Kidney (tissue), 14 donors: Measurements from ENCODE around the gene SLC7A9. TPM values are rescaled to one million over a fixed set of nuclear protein-coding genes. Genes with fewer than 3 reads are reported as not detected.

Source experiments
- DNase-seq, 5 donors: peaks; one replicate each; pipeline ENCODE4 v3.0.0-alpha.2; 2013 to 2020
- FAIRE-seq: peaks from 2 replicates; lab custom pipeline; 2012; peaks lifted over from hg19 to GRCh38; lab: Jason Lieb, UNC
- H3K27ac ChIP-seq, 2 donors: one replicate each; pipeline ENCODE4 v1.7.0; 2013; ENCODE audit warnings: low read depth in 2 of 2, low read length in 2 of 2, inconsistent platforms in 1 of 2
- H3K27me3 ChIP-seq: one replicate; pipeline ENCODE4 v1.7.1; 2013; ENCODE audit warnings: low read length, inconsistent platforms; ENCODE audit not compliant: control insufficient read depth, insufficient read depth
- H3K36me3 ChIP-seq, 3 donors: one replicate each; pipeline versions ENCODE4 v1.7.0 to v1.7.1; 2013; ENCODE audit warnings: low read length in 3 of 3, control low read depth in 1 of 3, inconsistent platforms in 1 of 3; ENCODE audit not compliant: insufficient read depth in 3 of 3, control insufficient read depth in 2 of 3
- H3K4me1 ChIP-seq, 3 donors: one replicate each; pipeline versions ENCODE4 v1.7.0 to v1.7.1; 2013; ENCODE audit warnings: low read length in 3 of 3, inconsistent platforms in 1 of 3, low read depth in 1 of 3; ENCODE audit not compliant: control insufficient read depth in 2 of 3, insufficient read depth in 2 of 3
- H3K4me3 ChIP-seq, 3 donors: one replicate each; pipeline versions ENCODE4 v1.7.0 to v1.8.1; 2013; ENCODE audit warnings: low read length in 3 of 3, control low read depth in 1 of 3, inconsistent platforms in 1 of 3
- H3K9ac ChIP-seq, 3 donors: one replicate each; pipeline versions ENCODE4 v1.7.0 to v1.7.1; 2013; ENCODE audit warnings: low read length in 3 of 3, control low read depth in 1 of 3, inconsistent platforms in 1 of 3
- H3K9me3 ChIP-seq, 3 donors: one replicate each; pipeline versions ENCODE4 v1.7.0 to v1.7.1; 2013; ENCODE audit warnings: low read length in 3 of 3, control low read depth in 1 of 3, inconsistent platforms in 1 of 3; ENCODE audit not compliant: control insufficient read depth in 2 of 3, insufficient read depth in 1 of 3
- CTCF ChIP-seq: IDR thresholded peaks from 3 replicates; pipeline ENCODE4 v1.5.1; 2012; ENCODE audit warnings: mild to moderate bottlenecking, moderate library complexity, borderline replicate concordance; ENCODE audit not compliant: insufficient read depth; ENCODE audit errors: extremely low read depth
- intact Hi-C: fragments of 100-400 bp; cut with DNase I; formaldehyde crosslinking; loops from one replicate; pipeline ENCODE4 v1.11.1; 2022
- polyA plus RNA-seq: library from polyadenylated mRNA; stranded (reverse); fragments of 350-450 nt; fragmentation: Illumina TruSeq; extraction: RNeasy Lipid Tissue Mini Kit (QIAGEN cat#74804); gene quantifications from one replicate; pipeline ENCODE4 v1.2.3, GENCODE V29; 2014; ENCODE audit warnings: low read depth, low replicate concordance; ENCODE audit not compliant: insufficient read depth
- total RNA-seq: library from RNA; stranded (reverse); fragmentation: NEBNext Ultra II Directional; extraction: Animal tissue kit (Norgen Biotek cat#: 25700); gene quantifications from one replicate; pipeline ENCODE4 v1.2.1, GENCODE V29; 2021
- donor health status: control.
- donor health status: control.
- donor health status: control.
- donor health status: control.
- donor health status: control.
- donor health status: DM: yes; HTN: yes; CAD: no.
- donor health status: Normal renal cell carcinoma (clear cell type).

SLC7A9 gene
- total and polyA plus RNA-seq, 2 donors from 2014 or later = 2.6 to 40.0 TPM

- H3K27me3 ChIP-seq = no peaks in the 10 kb centered on the region
- H3K4me1 ChIP-seq = no peaks in the 10 kb centered on the region
- H3K27ac ChIP-seq = no peak overlapping the region
- intact Hi-C loops = no loop called here
- no peak for TF ChIP-seq CTCF
- no peak overlapping the region for H3K4me3 ChIP-seq
- FAIRE-seq (no peak), DNase-seq (no peak)
- no peaks in the 10 kb centered on the region for H3K9me3 ChIP-seq
- H3K9ac ChIP-seq = no peak overlapping the region
- H3K36me3 ChIP-seq = no peaks in the 10 kb centered on the region
Measured at GRCh38 chr19:32877977-32878745, 8.6 kb upstream of the SLC7A9 start.

- intact Hi-C loops = no loop called here
- no peak for DNase-seq
- no peak overlapping the region for H3K9ac ChIP-seq
Measured at GRCh38 chr19:32877323-32877912, 7.9 kb upstream of the SLC7A9 start.

GRCh38 chr19:32876919-32877285 lies 7.3 kb upstream of the SLC7A9 start:
- H3K36me3 ChIP-seq = no peaks in the 10 kb centered on the region
- TF ChIP-seq CTCF = no peak
- no peaks in the 10 kb centered on the region for H3K27me3 ChIP-seq
- no peaks in the 10 kb centered on the region for H3K4me1 ChIP-seq
- no peaks in the 10 kb centered on the region for H3K9me3 ChIP-seq
- DNase-seq = no peak
- intact Hi-C loops = no loop called here
- FAIRE-seq = no peak
- no peak overlapping the region for H3K4me3 ChIP-seq
- H3K27ac ChIP-seq = no peak overlapping the region
- no peak overlapping the region for H3K9ac ChIP-seq

More at GRCh38 chr19:32877323-32877912, 7.9 kb upstream of the SLC7A9 start:
- Histone ChIP-seq H3K27me3 (no peaks in the 10 kb centered on the region), H3K4me3 (no peak overlapping the region), H3K36me3 (no peaks in the 10 kb centered on the region), H3K4me1 (no peaks in the 10 kb centered on the region), H3K27ac (no peak overlapping the region), H3K9me3 (no peaks in the 10 kb centered on the region)
- no peak for TF ChIP-seq CTCF
- no peak for FAIRE-seq
